Effector memory CD4-positive, alpha-beta T cell (primary cell): ENCODE results near the gene UMOD.

ENCODE experiments used
- DNase-seq, 3 donors: peaks; one replicate each; pipeline ENCODE4 v3.0.0-alpha.2; 2020
- H3K27ac ChIP-seq: 2 replicates; pipeline ENCODE4 v1.7.0; 2013; ENCODE audit warnings: mild to moderate bottlenecking, low read length, moderate library complexity; ENCODE audit not compliant: insufficient read depth, poor library complexity, severe bottlenecking
- H3K27me3 ChIP-seq: replicated peaks from 2 replicates; pipeline ENCODE4 v1.7.0; 2013; ENCODE audit warnings: mild to moderate bottlenecking, low read length; ENCODE audit not compliant: insufficient read depth, control insufficient read depth, poor library complexity, severe bottlenecking
- H3K36me3 ChIP-seq: 2 replicates; pipeline ENCODE4 v1.7.0; 2013; ENCODE audit warnings: mild to moderate bottlenecking, low read length, moderate library complexity; ENCODE audit not compliant: control insufficient read depth, insufficient read depth
- H3K4me1 ChIP-seq: 2 replicates; pipeline ENCODE4 v1.7.0; 2013; ENCODE audit warnings: low read length, mild to moderate bottlenecking; ENCODE audit not compliant: control insufficient read depth, insufficient read depth, poor library complexity, severe bottlenecking
- H3K4me3 ChIP-seq: 2 replicates; pipeline ENCODE4 v1.7.0; 2013; ENCODE audit warnings: low read length, low read depth, mild to moderate bottlenecking; ENCODE audit not compliant: insufficient read depth, poor library complexity, severe bottlenecking
- H3K9me3 ChIP-seq: 2 replicates; pipeline ENCODE4 v1.7.0; 2013; ENCODE audit warnings: mild to moderate bottlenecking, low read length, moderate library complexity; ENCODE audit not compliant: control insufficient read depth
- total RNA-seq, 3 donors: gene quantifications; one replicate each; lab custom pipeline; 2026; lab: John Stamatoyannopoulos, UW

Gene UMOD
- total RNA-seq = 0 to 0.09 (median 0) reads per million in 3 donors

GRCh38 chr16:20352615-20353014 is at the start of gene UMOD:
Gene UMOD, minus strand, starts transcription at chr16:20352715. Its CDS starts 1,978 bp downstream, at chr16:20350737.
- peaks cover 3% of the 10 kb centered on the region for H3K27me3 ChIP-seq
- H3K9me3 ChIP-seq = no peaks in the 10 kb centered on the region
- H3K36me3 ChIP-seq = no peaks in the 10 kb centered on the region
- H3K27ac ChIP-seq = no peak within 1 kb of the TSS
- DNase-seq = no peak
- no peaks in the 10 kb centered on the region for H3K4me1 ChIP-seq
- H3K4me3 ChIP-seq = no peak within 1 kb of the TSS

GRCh38 chr16:20401475-20402016 is 49.0 kb upstream of the UMOD start:
- H3K9me3 ChIP-seq = no peaks in the 10 kb centered on the region
- DNase-seq = no peak
- H3K27ac ChIP-seq = no peak overlapping the region
- H3K27me3 ChIP-seq = no peaks in the 10 kb centered on the region
- no peaks in the 10 kb centered on the region for H3K4me1 ChIP-seq
- no peaks in the 10 kb centered on the region for H3K36me3 ChIP-seq
- no peak overlapping the region for H3K4me3 ChIP-seq

GRCh38 chr16:20401066-20401465 is 48.6 kb upstream of the UMOD start:
- H3K4me1 ChIP-seq = no peaks in the 10 kb centered on the region
- DNase-seq = no peak
- no peaks in the 10 kb centered on the region for H3K27me3 ChIP-seq
- no peaks in the 10 kb centered on the region for H3K9me3 ChIP-seq
- no peaks in the 10 kb centered on the region for H3K36me3 ChIP-seq
- no peak overlapping the region for H3K27ac ChIP-seq
- H3K4me3 ChIP-seq = no peak overlapping the region

GRCh38 chr16:20399185-20399584 is 46.7 kb upstream of the UMOD start:
- H3K36me3 ChIP-seq = no peaks in the 10 kb centered on the region
- no peaks in the 10 kb centered on the region for H3K9me3 ChIP-seq
- no peak overlapping the region for H3K4me3 ChIP-seq
- H3K27me3 ChIP-seq = no peaks in the 10 kb centered on the region
- H3K27ac ChIP-seq = no peak overlapping the region
- H3K4me1 ChIP-seq = no peaks in the 10 kb centered on the region
- DNase-seq = no peak

- Histone ChIP-seq H3K27ac (no peak overlapping the region), H3K9me3 (no peaks in the 10 kb centered on the region), H3K4me1 (no peaks in the 10 kb centered on the region), H3K36me3 (no peaks in the 10 kb centered on the region), H3K4me3 (no peak overlapping the region), H3K27me3 (no peaks in the 10 kb centered on the region)
- DNase-seq = no peak
Observed at GRCh38 chr16:20398603-20399002, 46.1 kb upstream of the UMOD start.

- Histone ChIP-seq H3K4me1 (no peaks in the 10 kb centered on the region), H3K27ac (no peak overlapping the region), H3K9me3 (no peaks in the 10 kb centered on the region), H3K36me3 (no peaks in the 10 kb centered on the region), H3K4me3 (no peak overlapping the region), H3K27me3 (no peaks in the 10 kb centered on the region)
- no peak for DNase-seq
Observed at GRCh38 chr16:20397468-20398074, 45.1 kb upstream of the UMOD start.

- Histone ChIP-seq H3K36me3 (no peaks in the 10 kb centered on the region), H3K27me3 (no peaks in the 10 kb centered on the region)
- DNase-seq = no peak
Observed at GRCh38 chr16:20396846-20397467, 44.4 kb upstream of the UMOD start.

GRCh38 chr16:20395946-20396345 is 43.4 kb upstream of the UMOD start:
- DNase-seq = no peak
- no peaks in the 10 kb centered on the region for H3K9me3 ChIP-seq
- no peak overlapping the region for H3K27ac ChIP-seq
- no peaks in the 10 kb centered on the region for H3K27me3 ChIP-seq
- H3K36me3 ChIP-seq = no peaks in the 10 kb centered on the region
- H3K4me1 ChIP-seq = no peaks in the 10 kb centered on the region
- no peak overlapping the region for H3K4me3 ChIP-seq

More at GRCh38 chr16:20396846-20397467, 44.4 kb upstream of the UMOD start:
- Histone ChIP-seq H3K4me1 (no peaks in the 10 kb centered on the region), H3K27ac (no peak overlapping the region), H3K9me3 (no peaks in the 10 kb centered on the region), H3K4me3 (no peak overlapping the region)

GRCh38 chr16:20393801-20394577 is 41.5 kb upstream of the UMOD start:
- Histone ChIP-seq H3K36me3 (no peaks in the 10 kb centered on the region), H3K4me1 (no peaks in the 10 kb centered on the region), H3K9me3 (no peaks in the 10 kb centered on the region), H3K4me3 (no peak overlapping the region), H3K27me3 (no peaks in the 10 kb centered on the region), H3K27ac (no peak overlapping the region)
- no peak for DNase-seq

- no peak for DNase-seq
- Histone ChIP-seq H3K27ac (no peak overlapping the region), H3K27me3 (no peaks in the 10 kb centered on the region), H3K9me3 (no peaks in the 10 kb centered on the region), H3K36me3 (no peaks in the 10 kb centered on the region), H3K4me3 (no peak overlapping the region), H3K4me1 (no peaks in the 10 kb centered on the region)
Observed at GRCh38 chr16:20391045-20391444, 38.5 kb upstream of the UMOD start.
